ENCODE measurements around the gene PXMP4.

The PXMP4 gene

GRCh38 chr20:33667676-33668465, 52.2 kb downstream of the PXMP4 start:
- FAIRE-seq: no peak

GRCh38 chr20:33667245-33667675, 52.9 kb downstream of the PXMP4 start:
- FAIRE-seq: no peak

- FAIRE-seq: no peak
Measured at GRCh38 chr20:33666293-33667244, 53.5 kb downstream of the PXMP4 start, which contains the start of gene ACTL10. ACTL10 (plus strand) TSS chr20:33666943; CDS start chr20:33667498, 555 bp downstream.

- FAIRE-seq: no peak
Measured at GRCh38 chr20:33664762-33665144, 55.4 kb downstream of the PXMP4 start.

- FAIRE-seq: no peak
Measured at GRCh38 chr20:33664085-33664761, 55.9 kb downstream of the PXMP4 start.

GRCh38 chr20:33663161-33664084, 56.7 kb downstream of the PXMP4 start:
- no peak for FAIRE-seq

GRCh38 chr20:33662172-33662571, 57.9 kb downstream of the PXMP4 start, which contains the start of gene C20orf144:
C20orf144 (plus strand) TSS chr20:33662327; CDS start chr20:33662346, 19 bp downstream.
- no peak for FAIRE-seq

- no peak for FAIRE-seq
Measured at GRCh38 chr20:33660685-33661058, 59.4 kb downstream of the PXMP4 start.

GRCh38 chr20:33660035-33660684, 60.0 kb downstream of the PXMP4 start:
- FAIRE-seq: no peak

GRCh38 chr20:33659341-33660034, 60.6 kb downstream of the PXMP4 start:
- no peak for FAIRE-seq

- no peak for FAIRE-seq
Measured at GRCh38 chr20:33658929-33659328, 61.2 kb downstream of the PXMP4 start.

- no peak for FAIRE-seq
Measured at GRCh38 chr20:33658510-33658909, 61.6 kb downstream of the PXMP4 start.

GRCh38 chr20:33657704-33658095, 62.4 kb downstream of the PXMP4 start:
- FAIRE-seq: no peak

- FAIRE-seq: no peak
Measured at GRCh38 chr20:33656783-33657703, 63.1 kb downstream of the PXMP4 start.

- no peak for FAIRE-seq
Measured at GRCh38 chr20:33656010-33656782, 63.9 kb downstream of the PXMP4 start.

- FAIRE-seq: no peak
Measured at GRCh38 chr20:33655164-33655563, 64.9 kb downstream of the PXMP4 start.

- FAIRE-seq: no peak
Measured at GRCh38 chr20:33654680-33655161, 65.4 kb downstream of the PXMP4 start.

GRCh38 chr20:33653900-33654596, 66.1 kb downstream of the PXMP4 start:
- FAIRE-seq: no peak
